HG03108 (cell line): ENCODE results near the gene SCRN3.
"Not testable (repeated sequence)": the region's sequence is repeated elsewhere in the genome, so short reads cannot be mapped to it uniquely, and the experiment has no call there.

ENCODE experiments used
- ATAC-seq: cut with Tn5 transposase; IDR thresholded peaks from one replicate; pipeline ENCODE4 v1.9.1; 2021; ENCODE audit warnings: moderate library complexity; ENCODE audit not compliant: unreplicated experiment

The SCRN3 gene

GRCh38 chr2:174403628-174404027, 8.1 kb downstream of the SCRN3 start:
- ATAC-seq, result no peak

- ATAC-seq, result not testable (repeated sequence)
Measured at GRCh38 chr2:174410039-174410438, 14.5 kb downstream of the SCRN3 start.

GRCh38 chr2:174412256-174412655, 16.7 kb downstream of the SCRN3 start:
- no peak for ATAC-seq

- no peak for ATAC-seq
Measured at GRCh38 chr2:174428214-174428613, 32.7 kb downstream of the SCRN3 start.

- no peak for ATAC-seq
Measured at GRCh38 chr2:174430066-174430465, 34.5 kb downstream of the SCRN3 start.

GRCh38 chr2:174431902-174432301, 36.4 kb downstream of the SCRN3 start:
- ATAC-seq, result no peak

GRCh38 chr2:174436351-174436750, 40.8 kb downstream of the SCRN3 start:
- ATAC-seq, result no peak

GRCh38 chr2:174438146-174438886, 42.8 kb downstream of the SCRN3 start:
- no peak for ATAC-seq

- no peak for ATAC-seq
Measured at GRCh38 chr2:174439323-174439722, 43.8 kb downstream of the SCRN3 start.

- no peak for ATAC-seq
Measured at GRCh38 chr2:174439950-174440349, 44.4 kb downstream of the SCRN3 start.

- ATAC-seq, result no peak
Measured at GRCh38 chr2:174442546-174443510, 47.3 kb downstream of the SCRN3 start.

- no peak for ATAC-seq
Measured at GRCh38 chr2:174444761-174445160, 49.2 kb downstream of the SCRN3 start.

GRCh38 chr2:174445248-174445647, 49.7 kb downstream of the SCRN3 start:
- ATAC-seq, result no peak

- ATAC-seq, result no peak
Measured at GRCh38 chr2:174446531-174446930, 51.0 kb downstream of the SCRN3 start.

- no peak for ATAC-seq
Measured at GRCh38 chr2:174449033-174449432, 53.5 kb downstream of the SCRN3 start.

- ATAC-seq, result no peak
Measured at GRCh38 chr2:174450021-174450816, 54.7 kb downstream of the SCRN3 start.

- no peak for ATAC-seq
Measured at GRCh38 chr2:174454566-174454965, 59.0 kb downstream of the SCRN3 start.

GRCh38 chr2:174461221-174461620, 65.7 kb downstream of the SCRN3 start:
- ATAC-seq, result no peak

- ATAC-seq, result no peak
Measured at GRCh38 chr2:174465327-174465726, 69.8 kb downstream of the SCRN3 start.

GRCh38 chr2:174473796-174474195, 78.3 kb downstream of the SCRN3 start:
- no peak for ATAC-seq

GRCh38 chr2:174477759-174478158, 82.2 kb downstream of the SCRN3 start:
- no peak for ATAC-seq
